HCT116 (cell line): Measurements from ENCODE around the gene ING1. TPM values are rescaled to one million over a fixed set of nuclear protein-coding genes. Genes with fewer than 3 reads are reported as not detected.

Experiments
- ATAC-seq: fragments of 200-7000 bp; cut with Tn5 transposase; 2 replicates; pipeline ENCODE4 v1.9.1; 2020; ENCODE audit warnings: mild to moderate bottlenecking, moderate library complexity
- BruUV-seq: library from RNA; stranded (reverse); fragments of 400-500 nt; replicated peaks from 2 replicates; lab custom pipeline; 2021; lab: Mats Ljungman, UMichigan
- CTCF ChIA-PET: fragments of 300-600 bp; sonication (Branson Sonifier 250); formaldehyde crosslinking; loops from one replicate; lab custom pipeline; 2021; ENCODE audit warnings: antibody characterized with exemption; lab: Charles Lee
- POLR2A ChIA-PET: fragments of 300-600, 350-600 bp; sonication (Branson Sonifier 250); formaldehyde crosslinking; loops from one replicate; lab custom pipeline; 2021; ENCODE audit warnings: antibody characterized with exemption; lab: Charles Lee
- RAD21 ChIA-PET, 2 experiments: fragments of 300-600 bp; sonication (Branson Sonifier 250); formaldehyde crosslinking; loops; one replicate each; lab custom pipeline; 2023; ENCODE audit warnings: low total read pairs in 2 of 2; ENCODE audit not compliant: uncharacterized antibody in 2 of 2, unreplicated experiment in 2 of 2, low non-redundant PET in 1 of 2; lab: Charles Lee
- DNase-seq: peaks from one replicate; pipeline ENCODE4 v3.0.0-alpha.2; 2010; ENCODE audit warnings: low read depth, low spot score
- H2AFZ ChIP-seq: fragments of 200-600 bp; shearing (Covaris generic), sonication (generic); 2 replicates; pipeline ENCODE4 v1.6.1; 2017; ENCODE audit warnings: low read depth, mixed run types, mixed read lengths, antibody characterized with exemption, low read length; ENCODE audit not compliant: poor library complexity, severe bottlenecking
- H3K27ac ChIP-seq: 2 replicates; pipeline ENCODE4 v1.5.1; 2012; ENCODE audit warnings: low read depth, low read length
- H3K27me3 ChIP-seq: fragments of 200-600 bp; sonication (generic); 2 replicates; pipeline ENCODE4 v1.6.1; 2016; ENCODE audit warnings: mixed run types, low read length, mixed read lengths; ENCODE audit not compliant: insufficient read depth
- H3K36me3 ChIP-seq, 2 experiments: fragments of 200-500 bp in 1 of 2; fragments of 200-600 bp in 1 of 2; sonication (Bioruptor generic) in 1 of 2; sonication (generic) in 1 of 2; 2 replicates each; pipeline versions ENCODE4 v1.5.1 to v1.6.1; 2014 to 2016; ENCODE audit warnings: low read length in 2 of 2, inconsistent platforms in 1 of 2, mixed read lengths in 1 of 2, mixed run types in 1 of 2; ENCODE audit not compliant: insufficient read depth in 2 of 2, control insufficient read depth in 1 of 2
- H3K4me1 ChIP-seq, 2 experiments: fragments of 200-600 bp in 1 of 2; sonication (generic) in 1 of 2; 2 replicates each; pipeline versions ENCODE4 v1.5.1 to v1.6.1; 2012 to 2017; ENCODE audit warnings: low read length in 2 of 2, inconsistent platforms in 1 of 2, mild to moderate bottlenecking in 1 of 2, mixed read lengths in 1 of 2, mixed run types in 1 of 2, moderate library complexity in 1 of 2; ENCODE audit not compliant: insufficient read depth in 2 of 2, control insufficient read depth in 1 of 2
- H3K4me2 ChIP-seq: fragments of 200-600 bp; sonication (generic); 2 replicates; pipeline ENCODE4 v1.6.1; 2017; ENCODE audit warnings: mixed run types, low read length, mixed read lengths
- H3K4me3 ChIP-seq, 2 experiments: fragments of 200-600 bp in 1 of 2; sonication (generic) in 1 of 2; replicated peaks in 1 of 2; 2 replicates each; pipeline ENCODE4 v1.5.1; 2011 to 2016; ENCODE audit warnings: low read length in 2 of 2, control low read depth in 1 of 2, low read depth in 1 of 2, mild to moderate bottlenecking in 1 of 2, mixed read lengths in 1 of 2, mixed run types in 1 of 2
- H3K79me2 ChIP-seq: fragments of 200-600 bp; sonication (generic); 2 replicates; pipeline ENCODE4 v1.6.1; 2017; ENCODE audit warnings: mild to moderate bottlenecking, mixed run types, low read length, moderate library complexity, mixed read lengths; ENCODE audit not compliant: insufficient read depth
- H3K9ac ChIP-seq: fragments of 200-600 bp; sonication (generic); 2 replicates; pipeline ENCODE4 v1.6.1; 2016; ENCODE audit warnings: low read length, mixed read lengths
- H3K9me2 ChIP-seq: fragments of 200-600 bp; sonication (generic), shearing (Covaris generic); 2 replicates; pipeline ENCODE4 v1.6.1; 2017; ENCODE audit warnings: mixed run types, mild to moderate bottlenecking, moderate library complexity; ENCODE audit not compliant: insufficient read depth
- H3K9me3 ChIP-seq, 2 experiments: fragments of 200-500 bp in 1 of 2; fragments of 200-600 bp in 1 of 2; sonication (Bioruptor generic) in 1 of 2; sonication (generic) in 1 of 2; 2 replicates each; pipeline ENCODE4 v1.6.1; 2014 to 2017; ENCODE audit warnings: low read length in 2 of 2, mixed read lengths in 2 of 2, inconsistent platforms in 1 of 2, low read depth in 1 of 2, mild to moderate bottlenecking in 1 of 2, mixed run types in 1 of 2, moderate library complexity in 1 of 2; ENCODE audit not compliant: control insufficient read depth in 1 of 2, insufficient read depth in 1 of 2
- H4K20me1 ChIP-seq: fragments of 200-600 bp; sonication (generic), shearing (Covaris generic); 2 replicates; pipeline ENCODE4 v1.6.1; 2017; ENCODE audit warnings: mixed run types, mild to moderate bottlenecking, moderate library complexity; ENCODE audit not compliant: insufficient read depth
- CBX3 ChIP-seq: IDR thresholded peaks from 2 replicates; pipeline ENCODE4 v1.6.1; 2012; ENCODE audit warnings: low read depth
- CEBPB ChIP-seq: IDR thresholded peaks from 2 replicates; pipeline ENCODE4 v1.6.1; 2012; ENCODE audit warnings: low read depth
- CTCF ChIP-seq, 3 experiments: fragments of 200-600 bp in 1 of 3; sonication (generic) in 1 of 3; IDR thresholded peaks in 2 of 3; conservative IDR thresholded peaks in 1 of 3; 2 replicates each; pipeline ENCODE4 v1.5.1; 2012 to 2017; ENCODE audit warnings: low read depth in 2 of 3, low read length in 2 of 3, antibody characterized with exemption in 1 of 3, borderline replicate concordance in 1 of 3, control low read depth in 1 of 3, mild to moderate bottlenecking in 1 of 3, mixed read lengths in 1 of 3, mixed run types in 1 of 3, moderate library complexity in 1 of 3; ENCODE audit not compliant: insufficient read depth in 1 of 3
- EGR1 ChIP-seq: IDR thresholded peaks from 2 replicates; pipeline ENCODE4 v1.6.1; 2012; ENCODE audit warnings: low read depth
- ELF1 ChIP-seq: IDR thresholded peaks from 2 replicates; pipeline ENCODE4 v1.6.1; 2012; ENCODE audit warnings: low read depth, borderline replicate concordance
- EZH2 ChIP-seq: fragments of 200-600 bp; sonication (generic); IDR thresholded peaks from 2 replicates; pipeline ENCODE4 v1.6.1; 2017; ENCODE audit warnings: antibody characterized with exemption, mixed run types
- EZH2phosphoT487 ChIP-seq: fragments of 200-600 bp; IDR thresholded peaks from 2 replicates; pipeline ENCODE4 v1.6.1; 2018; ENCODE audit warnings: antibody characterized with exemption, borderline replicate concordance
- FOSL1 ChIP-seq: IDR thresholded peaks from 2 replicates; pipeline ENCODE4 v1.6.1; 2012; ENCODE audit warnings: low read depth
- JUND ChIP-seq: IDR thresholded peaks from 2 replicates; pipeline ENCODE4 v1.6.1; 2012
- POLR2A ChIP-seq: IDR thresholded peaks from 2 replicates; pipeline ENCODE4 v1.7.0; 2011; ENCODE audit warnings: borderline replicate concordance; ENCODE audit not compliant: insufficient read depth, insufficient read length; ENCODE audit errors: extremely low read depth
- POLR2AphosphoS5 ChIP-seq: IDR thresholded peaks from 2 replicates; pipeline ENCODE4 v1.6.1; 2011; ENCODE audit warnings: mild to moderate bottlenecking, low read depth, low read length, moderate library complexity
- REST ChIP-seq: IDR thresholded peaks from 2 replicates; pipeline ENCODE4 v1.6.1; 2012; ENCODE audit warnings: low read depth
- SIN3A ChIP-seq: IDR thresholded peaks from 2 replicates; pipeline ENCODE4 v1.6.1; 2012; ENCODE audit warnings: low read depth
- SP1 ChIP-seq: IDR thresholded peaks from 2 replicates; pipeline ENCODE4 v1.6.1; 2012; ENCODE audit warnings: low read depth
- SRF ChIP-seq: IDR thresholded peaks from 2 replicates; pipeline ENCODE4 v1.6.1; 2012; ENCODE audit warnings: low read depth
- YY1 ChIP-seq: IDR thresholded peaks from 2 replicates; pipeline ENCODE4 v1.6.1; 2011; ENCODE audit warnings: low read length, low read depth, moderate library complexity, mild to moderate bottlenecking; ENCODE audit not compliant: insufficient replicate concordance; ENCODE audit errors: extremely low read depth
- ZFX ChIP-seq: fragments of 450-650 bp; IDR thresholded peaks from 2 replicates; pipeline ENCODE4 v1.6.1; 2017
- ZNF274 ChIP-seq: fragments of 200-500 bp; sonication (Bioruptor generic); IDR thresholded peaks from 2 replicates; pipeline ENCODE4 v1.6.1; 2014; ENCODE audit warnings: mild to moderate bottlenecking, low read depth, low read length, inconsistent platforms
- intact Hi-C: fragments of 100-400 bp; cut with micrococcal nuclease; formaldehyde crosslinking; loops from 2 replicates; pipeline ENCODE4 v1.10.0; 2022
- total RNA-seq: library from RNA; stranded (reverse); gene quantifications from one replicate; pipeline ENCODE4 v1.2.1, GENCODE V29; 2021; ENCODE audit not compliant: unreplicated experiment

Gene ING1
- total RNA-seq, 1 experiment from 2014 or later, result 27.0 TPM

GRCh38 chr13:110687736-110688135 is 25.8 kb upstream of the ING1 start:
- intact Hi-C loops, result no loop called here
- H3K9me3 ChIP-seq, result no peaks in the 10 kb centered on the region
- H3K36me3 ChIP-seq, result peaks cover 14 to 26% of the 10 kb centered on the region in 2 experiments
- ATAC-seq (no peak), DNase-seq (no peak)
- H3K9ac ChIP-seq, result no peak overlapping the region
- no peaks in the 10 kb centered on the region for H3K27me3 ChIP-seq
- TF ChIP-seq POLR2AphosphoS5, result no peak
- no peak for TF ChIP-seq ELF1
- TF ChIP-seq CEBPB, result no peak
- no peak for TF ChIP-seq CBX3
- TF ChIP-seq SIN3A, result no peak
- no peak for TF ChIP-seq POLR2A
- ChIA-PET POLR2A (no interaction called here), RAD21 (no interaction called here), CTCF (no interaction called here)
- BruUV-seq, result no TSS peak
- no peak overlapping the region for H2AFZ ChIP-seq
- no peak overlapping the region for H3K4me3 ChIP-seq
- H3K4me1 ChIP-seq, result no peaks in the 10 kb centered on the region
- no peak overlapping the region for H3K4me2 ChIP-seq
- no peaks in the 10 kb centered on the region for H3K9me2 ChIP-seq
- H3K79me2 ChIP-seq, result peaks cover 9% of the 10 kb centered on the region
- H4K20me1 ChIP-seq, result no peaks in the 10 kb centered on the region
- H3K27ac ChIP-seq, result no peak overlapping the region

GRCh38 chr13:110689041-110689440 is 24.5 kb upstream of the ING1 start:
- no peak overlapping the region for H3K4me3 ChIP-seq
- H3K4me1 ChIP-seq, result no peaks in the 10 kb centered on the region
- no TSS peak for BruUV-seq
- DNase-seq (no peak), ATAC-seq (no peak)
- intact Hi-C loops, result no loop called here
- no peak overlapping the region for H3K9ac ChIP-seq
- H3K36me3 ChIP-seq, result peaks cover 11 to 23% of the 10 kb centered on the region in 2 experiments; a peak in 3 of 4 replicates
- RAD21 ChIA-PET, result no interaction called here
- H2AFZ ChIP-seq, result no peak overlapping the region
- CTCF ChIA-PET, result no interaction called here
- POLR2A ChIA-PET, result no interaction called here
- H3K4me2 ChIP-seq, result no peak overlapping the region
- H3K79me2 ChIP-seq, result peaks cover 9% of the 10 kb centered on the region
- H3K27ac ChIP-seq, result no peak overlapping the region
- H3K27me3 ChIP-seq, result no peaks in the 10 kb centered on the region
- no peaks in the 10 kb centered on the region for H3K9me3 ChIP-seq
- no peaks in the 10 kb centered on the region for H3K9me2 ChIP-seq
- H4K20me1 ChIP-seq, result no peaks in the 10 kb centered on the region
- no peak for TF ChIP-seq EGR1
- TF ChIP-seq CBX3, result no peak
- TF ChIP-seq POLR2AphosphoS5, result no peak
- TF ChIP-seq EZH2phosphoT487, result no peak
- TF ChIP-seq SRF, result no peak
- no peak for TF ChIP-seq REST
- no peak for TF ChIP-seq SP1
- no peak for TF ChIP-seq YY1
- no peak for TF ChIP-seq FOSL1
- TF ChIP-seq EZH2, result no peak
- TF ChIP-seq ZNF274, result no peak
- TF ChIP-seq CTCF (IDR thresholded peaks at IDR 0.05 in 2 of 3, conservative IDR thresholded peaks at IDR 0.05 in 1 of 3; ENCODE audit: borderline replicate concordance in 1 of 3, insufficient read depth in 1 of 3, low read depth in 2 of 3, low read length in 2 of 3), result no peak
- TF ChIP-seq JUND, result no peak
- TF ChIP-seq ZFX, result no peak
- TF ChIP-seq ELF1, result no peak
- TF ChIP-seq POLR2A, result no peak
- TF ChIP-seq SIN3A, result no peak
